HCT116 (cell line): ENCODE measurements around the gene ADGRG1. TPM values are rescaled to one million over a fixed set of nuclear protein-coding genes. Genes with fewer than 3 reads are reported as not detected.

Experiments used
- ATAC-seq: fragments of 200-7000 bp; cut with Tn5 transposase; 2 replicates; pipeline ENCODE4 v1.9.1; 2020; ENCODE audit warnings: mild to moderate bottlenecking, moderate library complexity
- BruUV-seq: library from RNA; stranded (reverse); fragments of 400-500 nt; replicated peaks from 2 replicates; lab custom pipeline; 2021; lab: Mats Ljungman, UMichigan
- CTCF ChIA-PET: fragments of 300-600 bp; sonication (Branson Sonifier 250); formaldehyde crosslinking; loops from one replicate; lab custom pipeline; 2021; ENCODE audit warnings: antibody characterized with exemption; lab: Charles Lee
- POLR2A ChIA-PET: fragments of 300-600, 350-600 bp; sonication (Branson Sonifier 250); formaldehyde crosslinking; loops from one replicate; lab custom pipeline; 2021; ENCODE audit warnings: antibody characterized with exemption; lab: Charles Lee
- RAD21 ChIA-PET, 2 experiments: fragments of 300-600 bp; sonication (Branson Sonifier 250); formaldehyde crosslinking; loops; one replicate each; lab custom pipeline; 2023; ENCODE audit warnings: low total read pairs in 2 of 2; ENCODE audit not compliant: uncharacterized antibody in 2 of 2, unreplicated experiment in 2 of 2, low non-redundant PET in 1 of 2; lab: Charles Lee
- DNase-seq: peaks from one replicate; pipeline ENCODE4 v3.0.0-alpha.2; 2010; ENCODE audit warnings: low read depth, low spot score
- H2AFZ ChIP-seq: fragments of 200-600 bp; shearing (Covaris generic), sonication (generic); 2 replicates; pipeline ENCODE4 v1.6.1; 2017; ENCODE audit warnings: low read depth, mixed run types, mixed read lengths, antibody characterized with exemption, low read length; ENCODE audit not compliant: poor library complexity, severe bottlenecking
- H3K27ac ChIP-seq: 2 replicates; pipeline ENCODE4 v1.5.1; 2012; ENCODE audit warnings: low read depth, low read length
- H3K27me3 ChIP-seq: fragments of 200-600 bp; sonication (generic); 2 replicates; pipeline ENCODE4 v1.6.1; 2016; ENCODE audit warnings: mixed run types, low read length, mixed read lengths; ENCODE audit not compliant: insufficient read depth
- H3K36me3 ChIP-seq, 2 experiments: fragments of 200-500 bp in 1 of 2; fragments of 200-600 bp in 1 of 2; sonication (Bioruptor generic) in 1 of 2; sonication (generic) in 1 of 2; 2 replicates each; pipeline versions ENCODE4 v1.5.1 to v1.6.1; 2014 to 2016; ENCODE audit warnings: low read length in 2 of 2, inconsistent platforms in 1 of 2, mixed read lengths in 1 of 2, mixed run types in 1 of 2; ENCODE audit not compliant: insufficient read depth in 2 of 2, control insufficient read depth in 1 of 2
- H3K4me1 ChIP-seq, 2 experiments: fragments of 200-600 bp in 1 of 2; sonication (generic) in 1 of 2; 2 replicates each; pipeline versions ENCODE4 v1.5.1 to v1.6.1; 2012 to 2017; ENCODE audit warnings: low read length in 2 of 2, inconsistent platforms in 1 of 2, mild to moderate bottlenecking in 1 of 2, mixed read lengths in 1 of 2, mixed run types in 1 of 2, moderate library complexity in 1 of 2; ENCODE audit not compliant: insufficient read depth in 2 of 2, control insufficient read depth in 1 of 2
- H3K4me2 ChIP-seq: fragments of 200-600 bp; sonication (generic); 2 replicates; pipeline ENCODE4 v1.6.1; 2017; ENCODE audit warnings: mixed run types, low read length, mixed read lengths
- H3K4me3 ChIP-seq, 2 experiments: fragments of 200-600 bp in 1 of 2; sonication (generic) in 1 of 2; replicated peaks in 1 of 2; 2 replicates each; pipeline ENCODE4 v1.5.1; 2011 to 2016; ENCODE audit warnings: low read length in 2 of 2, control low read depth in 1 of 2, low read depth in 1 of 2, mild to moderate bottlenecking in 1 of 2, mixed read lengths in 1 of 2, mixed run types in 1 of 2
- H3K79me2 ChIP-seq: fragments of 200-600 bp; sonication (generic); 2 replicates; pipeline ENCODE4 v1.6.1; 2017; ENCODE audit warnings: mild to moderate bottlenecking, mixed run types, low read length, moderate library complexity, mixed read lengths; ENCODE audit not compliant: insufficient read depth
- H3K9ac ChIP-seq: fragments of 200-600 bp; sonication (generic); 2 replicates; pipeline ENCODE4 v1.6.1; 2016; ENCODE audit warnings: low read length, mixed read lengths
- H3K9me2 ChIP-seq: fragments of 200-600 bp; sonication (generic), shearing (Covaris generic); 2 replicates; pipeline ENCODE4 v1.6.1; 2017; ENCODE audit warnings: mixed run types, mild to moderate bottlenecking, moderate library complexity; ENCODE audit not compliant: insufficient read depth
- H3K9me3 ChIP-seq, 2 experiments: fragments of 200-500 bp in 1 of 2; fragments of 200-600 bp in 1 of 2; sonication (Bioruptor generic) in 1 of 2; sonication (generic) in 1 of 2; 2 replicates each; pipeline ENCODE4 v1.6.1; 2014 to 2017; ENCODE audit warnings: low read length in 2 of 2, mixed read lengths in 2 of 2, inconsistent platforms in 1 of 2, low read depth in 1 of 2, mild to moderate bottlenecking in 1 of 2, mixed run types in 1 of 2, moderate library complexity in 1 of 2; ENCODE audit not compliant: control insufficient read depth in 1 of 2, insufficient read depth in 1 of 2
- H4K20me1 ChIP-seq: fragments of 200-600 bp; sonication (generic), shearing (Covaris generic); 2 replicates; pipeline ENCODE4 v1.6.1; 2017; ENCODE audit warnings: mixed run types, mild to moderate bottlenecking, moderate library complexity; ENCODE audit not compliant: insufficient read depth
- CEBPB ChIP-seq: IDR thresholded peaks from 2 replicates; pipeline ENCODE4 v1.6.1; 2012; ENCODE audit warnings: low read depth
- EGR1 ChIP-seq: IDR thresholded peaks from 2 replicates; pipeline ENCODE4 v1.6.1; 2012; ENCODE audit warnings: low read depth
- ELF1 ChIP-seq: IDR thresholded peaks from 2 replicates; pipeline ENCODE4 v1.6.1; 2012; ENCODE audit warnings: low read depth, borderline replicate concordance
- EZH2 ChIP-seq: fragments of 200-600 bp; sonication (generic); IDR thresholded peaks from 2 replicates; pipeline ENCODE4 v1.6.1; 2017; ENCODE audit warnings: antibody characterized with exemption, mixed run types
- FOSL1 ChIP-seq: IDR thresholded peaks from 2 replicates; pipeline ENCODE4 v1.6.1; 2012; ENCODE audit warnings: low read depth
- JUND ChIP-seq: IDR thresholded peaks from 2 replicates; pipeline ENCODE4 v1.6.1; 2012
- POLR2A ChIP-seq: IDR thresholded peaks from 2 replicates; pipeline ENCODE4 v1.7.0; 2011; ENCODE audit warnings: borderline replicate concordance; ENCODE audit not compliant: insufficient read depth, insufficient read length; ENCODE audit errors: extremely low read depth
- POLR2AphosphoS5 ChIP-seq: IDR thresholded peaks from 2 replicates; pipeline ENCODE4 v1.6.1; 2011; ENCODE audit warnings: mild to moderate bottlenecking, low read depth, low read length, moderate library complexity
- RAD21 ChIP-seq: IDR thresholded peaks from 2 replicates; pipeline ENCODE4 v1.6.1; 2012; ENCODE audit warnings: low read depth, mild to moderate bottlenecking
- SIN3A ChIP-seq: IDR thresholded peaks from 2 replicates; pipeline ENCODE4 v1.6.1; 2012; ENCODE audit warnings: low read depth
- SP1 ChIP-seq: IDR thresholded peaks from 2 replicates; pipeline ENCODE4 v1.6.1; 2012; ENCODE audit warnings: low read depth
- SRF ChIP-seq: IDR thresholded peaks from 2 replicates; pipeline ENCODE4 v1.6.1; 2012; ENCODE audit warnings: low read depth
- TCF7L2 ChIP-seq: IDR thresholded peaks from 2 replicates; pipeline ENCODE4 v1.7.0; 2011; ENCODE audit warnings: borderline replicate concordance, inconsistent platforms; ENCODE audit not compliant: insufficient read depth, insufficient read length; ENCODE audit errors: extremely low read depth
- YY1 ChIP-seq: IDR thresholded peaks from 2 replicates; pipeline ENCODE4 v1.6.1; 2011; ENCODE audit warnings: low read length, low read depth, moderate library complexity, mild to moderate bottlenecking; ENCODE audit not compliant: insufficient replicate concordance; ENCODE audit errors: extremely low read depth
- ZFX ChIP-seq: fragments of 450-650 bp; IDR thresholded peaks from 2 replicates; pipeline ENCODE4 v1.6.1; 2017
- ZNF274 ChIP-seq: fragments of 200-500 bp; sonication (Bioruptor generic); IDR thresholded peaks from 2 replicates; pipeline ENCODE4 v1.6.1; 2014; ENCODE audit warnings: mild to moderate bottlenecking, low read depth, low read length, inconsistent platforms
- intact Hi-C: fragments of 100-400 bp; cut with micrococcal nuclease; formaldehyde crosslinking; loops from 2 replicates; pipeline ENCODE4 v1.10.0; 2022
- total RNA-seq: library from RNA; stranded (reverse); gene quantifications from one replicate; pipeline ENCODE4 v1.2.1, GENCODE V29; 2021; ENCODE audit not compliant: unreplicated experiment
- TF ChIP-seq, protein P1 (sequence below): IDR thresholded peaks from 2 replicates; pipeline ENCODE4 v1.6.1; 2012
- TF ChIP-seq, protein P2 (sequence below): IDR thresholded peaks from 2 replicates; pipeline ENCODE4 v1.6.1; 2011; ENCODE audit warnings: mild to moderate bottlenecking, low read length, moderate library complexity; ENCODE audit not compliant: insufficient replicate concordance; ENCODE audit errors: extremely low read depth
- TF ChIP-seq, protein P3 (sequence below), 3 experiments: fragments of 200-600 bp in 1 of 3; sonication (generic) in 1 of 3; IDR thresholded peaks in 2 of 3; conservative IDR thresholded peaks in 1 of 3; 2 replicates each; pipeline ENCODE4 v1.5.1; 2012 to 2017; ENCODE audit warnings: low read depth in 2 of 3, low read length in 2 of 3, antibody characterized with exemption in 1 of 3, borderline replicate concordance in 1 of 3, control low read depth in 1 of 3, mild to moderate bottlenecking in 1 of 3, mixed read lengths in 1 of 3, mixed run types in 1 of 3, moderate library complexity in 1 of 3; ENCODE audit not compliant: insufficient read depth in 1 of 3

The ADGRG1 gene
- total RNA-seq, 1 experiment from 2014 or later = 36.4 TPM

DNA sequence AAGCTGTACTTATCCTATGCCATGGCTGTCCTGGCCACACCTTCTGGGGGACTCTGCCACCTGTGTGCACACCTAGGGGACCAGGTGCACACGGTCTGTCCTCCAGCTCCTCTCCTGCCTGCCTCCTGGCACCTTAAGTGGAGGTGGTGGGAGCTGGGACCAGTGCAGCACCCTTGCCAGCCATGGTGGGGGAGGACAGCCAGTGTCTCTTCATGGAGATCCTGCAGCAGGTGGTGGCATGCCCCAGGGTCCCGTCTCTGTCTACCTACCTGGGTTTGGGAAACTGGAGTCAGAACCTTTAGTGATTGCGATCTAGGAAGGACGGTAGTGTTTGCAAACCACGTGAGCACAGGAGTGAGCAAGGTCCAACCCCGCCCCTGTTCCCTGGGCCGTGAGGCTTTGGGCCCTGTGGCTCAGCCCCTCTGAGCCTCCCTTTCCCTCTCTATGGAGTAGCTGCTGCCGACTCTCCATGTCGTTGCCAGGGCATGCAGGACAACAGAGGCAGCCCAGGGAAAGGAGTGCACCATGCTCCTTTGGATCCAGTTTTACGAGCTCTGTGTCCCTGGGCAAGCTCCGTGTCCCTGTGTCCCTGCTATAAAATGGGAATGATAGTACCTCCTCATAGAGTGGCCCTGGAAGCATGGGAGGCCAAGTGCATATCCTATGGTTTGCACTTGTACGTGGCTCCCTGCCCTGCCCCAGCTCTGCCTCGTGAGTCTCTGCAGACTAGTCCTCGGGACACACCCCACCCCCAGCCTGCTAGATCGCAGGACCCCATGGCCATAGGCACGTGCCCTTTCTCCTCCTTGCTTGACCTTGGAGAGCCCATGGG is 7.1 kb downstream of the ADGRG1 start (continued):
- no peak for TF ChIP-seq ZNF274
- TF ChIP-seq, all 23 proteins: peak for 0

DNA sequence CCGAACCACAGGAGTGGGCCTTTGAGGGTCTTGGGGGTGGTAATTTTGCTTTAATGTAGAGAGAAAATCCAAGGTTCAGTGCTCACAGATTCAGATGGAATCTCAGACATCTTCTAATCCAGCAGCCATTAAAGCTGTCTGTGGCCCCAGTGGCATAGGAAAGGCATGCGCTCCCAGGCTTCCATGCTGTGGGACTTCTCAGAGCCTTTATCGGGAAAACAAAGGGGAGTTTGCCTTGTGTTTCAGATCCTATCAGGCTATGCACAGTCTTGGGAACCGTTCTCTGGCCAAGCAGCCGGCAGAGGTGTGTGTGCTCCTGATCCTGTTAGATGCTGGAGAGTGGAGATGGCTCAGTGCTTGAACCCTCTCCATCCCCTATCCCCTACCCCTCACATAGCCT is 7.8 kb downstream of the ADGRG1 start:
- TF ChIP-seq POLR2A (no peak), ZFX (no peak), SP1 (no peak), TCF7L2 (no peak), EGR1 (no peak), POLR2AphosphoS5 (no peak), YY1 (no peak), CEBPB (no peak), SIN3A (no peak), FOSL1 (no peak), SRF (no peak), ZNF274 (no peak), ELF1 (no peak), RAD21 (no peak), JUND (no peak), EZH2 (no peak)
- TF ChIP-seq, protein P1, sequence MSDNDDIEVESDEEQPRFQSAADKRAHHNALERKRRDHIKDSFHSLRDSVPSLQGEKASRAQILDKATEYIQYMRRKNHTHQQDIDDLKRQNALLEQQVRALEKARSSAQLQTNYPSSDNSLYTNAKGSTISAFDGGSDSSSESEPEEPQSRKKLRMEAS = no peak
- TF ChIP-seq, protein P2, sequence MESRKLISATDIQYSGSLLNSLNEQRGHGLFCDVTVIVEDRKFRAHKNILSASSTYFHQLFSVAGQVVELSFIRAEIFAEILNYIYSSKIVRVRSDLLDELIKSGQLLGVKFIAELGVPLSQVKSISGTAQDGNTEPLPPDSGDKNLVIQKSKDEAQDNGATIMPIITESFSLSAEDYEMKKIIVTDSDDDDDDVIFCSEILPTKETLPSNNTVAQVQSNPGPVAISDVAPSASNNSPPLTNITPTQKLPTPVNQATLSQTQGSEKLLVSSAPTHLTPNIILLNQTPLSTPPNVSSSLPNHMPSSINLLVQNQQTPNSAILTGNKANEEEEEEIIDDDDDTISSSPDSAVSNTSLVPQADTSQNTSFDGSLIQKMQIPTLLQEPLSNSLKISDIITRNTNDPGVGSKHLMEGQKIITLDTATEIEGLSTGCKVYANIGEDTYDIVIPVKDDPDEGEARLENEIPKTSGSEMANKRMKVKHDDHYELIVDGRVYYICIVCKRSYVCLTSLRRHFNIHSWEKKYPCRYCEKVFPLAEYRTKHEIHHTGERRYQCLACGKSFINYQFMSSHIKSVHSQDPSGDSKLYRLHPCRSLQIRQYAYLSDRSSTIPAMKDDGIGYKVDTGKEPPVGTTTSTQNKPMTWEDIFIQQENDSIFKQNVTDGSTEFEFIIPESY = no peak
- TF ChIP-seq, protein P3, sequence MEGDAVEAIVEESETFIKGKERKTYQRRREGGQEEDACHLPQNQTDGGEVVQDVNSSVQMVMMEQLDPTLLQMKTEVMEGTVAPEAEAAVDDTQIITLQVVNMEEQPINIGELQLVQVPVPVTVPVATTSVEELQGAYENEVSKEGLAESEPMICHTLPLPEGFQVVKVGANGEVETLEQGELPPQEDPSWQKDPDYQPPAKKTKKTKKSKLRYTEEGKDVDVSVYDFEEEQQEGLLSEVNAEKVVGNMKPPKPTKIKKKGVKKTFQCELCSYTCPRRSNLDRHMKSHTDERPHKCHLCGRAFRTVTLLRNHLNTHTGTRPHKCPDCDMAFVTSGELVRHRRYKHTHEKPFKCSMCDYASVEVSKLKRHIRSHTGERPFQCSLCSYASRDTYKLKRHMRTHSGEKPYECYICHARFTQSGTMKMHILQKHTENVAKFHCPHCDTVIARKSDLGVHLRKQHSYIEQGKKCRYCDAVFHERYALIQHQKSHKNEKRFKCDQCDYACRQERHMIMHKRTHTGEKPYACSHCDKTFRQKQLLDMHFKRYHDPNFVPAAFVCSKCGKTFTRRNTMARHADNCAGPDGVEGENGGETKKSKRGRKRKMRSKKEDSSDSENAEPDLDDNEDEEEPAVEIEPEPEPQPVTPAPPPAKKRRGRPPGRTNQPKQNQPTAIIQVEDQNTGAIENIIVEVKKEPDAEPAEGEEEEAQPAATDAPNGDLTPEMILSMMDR (IDR thresholded peaks at IDR 0.05 in 2 of 3, conservative IDR thresholded peaks at IDR 0.05 in 1 of 3; ENCODE audit: borderline replicate concordance in 1 of 3, insufficient read depth in 1 of 3, low read depth in 2 of 3, low read length in 2 of 3) = no peak

More for the DNA sequence above, 7.8 kb downstream of the ADGRG1 start:
- Histone ChIP-seq H3K9me3 (no peaks in the 10 kb centered on the region), H3K79me2 (no peaks in the 10 kb centered on the region), H3K9me2 (no peaks in the 10 kb centered on the region), H3K4me2 (no peak overlapping the region), H2AFZ (no peak overlapping the region), H3K27me3 (no peaks in the 10 kb centered on the region), H3K4me3 (no peak overlapping the region), H3K9ac (no peak overlapping the region), H3K4me1 (peaks cover 13 to 44% of the 10 kb centered on the region in 2 experiments), H3K36me3 (no peaks in the 10 kb centered on the region), H3K27ac (no peak overlapping the region), H4K20me1 (no peaks in the 10 kb centered on the region)
- ChIA-PET RAD21 (no interaction called here), POLR2A (interaction anchor here (1.5 kb wide), 1 partner anchor 13 kb away, joined by 4 read pairs; no protein-coding TSS in a partner anchor), CTCF (interaction anchor here (3.9 kb wide), 1 partner anchor 12 kb away, joined by 12 read pairs; no protein-coding TSS in a partner anchor)
- no TSS peak for BruUV-seq
- no peak for DNase-seq
- intact Hi-C loops = no loop called here
- no peak for ATAC-seq
